Measurements from ENCODE around the gene C9orf152.

Gene C9orf152

GRCh38 chr9:110246214-110246613 is 38.3 kb upstream of the C9orf152 start:
- H3K4me3 ChIP-seq (ENCODE audit: low read length in 2 of 2), result no peak overlapping the region
- H3K23ac ChIP-seq (ENCODE audit: low read depth, low read length, poor library complexity), result no peak overlapping the region
- no peak overlapping the region for H2BK12ac ChIP-seq (ENCODE audit: low read length)
- no peaks in the 10 kb centered on the region for H3K27me3 ChIP-seq (ENCODE audit: control insufficient read depth in 3 of 3, insufficient read depth in 3 of 3, low read depth in 1 of 3, low read length in 3 of 3)
- H3K79me1 ChIP-seq (ENCODE audit: low read depth, low read length), result no peaks in the 10 kb centered on the region
- no peak overlapping the region for H2AK5ac ChIP-seq (ENCODE audit: low read depth, low read length)
- H4K8ac ChIP-seq (ENCODE audit: low read depth, low read length), result no peak overlapping the region
- H3K9ac ChIP-seq (ENCODE audit: low read depth, low read length, poor library complexity), result no peak overlapping the region
- no peak overlapping the region for H3K4ac ChIP-seq (ENCODE audit: low read length)
- no peak overlapping the region for H2AFZ ChIP-seq (ENCODE audit: low read length)
- H4K91ac ChIP-seq (ENCODE audit: low read depth, low read length, poor library complexity), result no peak overlapping the region
- no peak overlapping the region for H2BK5ac ChIP-seq (ENCODE audit: low read length)
- DNase-seq (ENCODE audit: low spot score), result no peak
- H3K4me1 ChIP-seq (ENCODE audit: control insufficient read depth in 2 of 2, insufficient read depth in 1 of 2, low read depth in 1 of 2, low read length in 2 of 2), result peaks cover 0 to 2% of the 10 kb centered on the region in 2 donors
- H3K27ac ChIP-seq (replicated peaks; ENCODE audit: low read length), result peak overlapping the region; percentile 29
- peaks cover 0 to 3% of the 10 kb centered on the region in 2 donors for H3K9me3 ChIP-seq (replicated peaks in 1 of 2; ENCODE audit: control insufficient read depth in 2 of 2, insufficient read depth in 1 of 2, low read depth in 1 of 2, low read length in 2 of 2)
- peaks cover 15 to 81% of the 10 kb centered on the region in 2 donors for H3K36me3 ChIP-seq (replicated peaks in 1 of 2; ENCODE audit: control insufficient read depth in 2 of 2, insufficient read depth in 2 of 2, low read length in 2 of 2)
- no peak overlapping the region for H3K4me2 ChIP-seq (ENCODE audit: insufficient read depth, low read length, poor library complexity, severe bottlenecking)
- no peak overlapping the region for H2BK15ac ChIP-seq (ENCODE audit: low read length)
- no peak overlapping the region for H3K14ac ChIP-seq (ENCODE audit: low read length)
- H3K18ac ChIP-seq (ENCODE audit: low read length), result no peak overlapping the region
- H2BK120ac ChIP-seq (ENCODE audit: low read depth, low read length), result no peak overlapping the region
- no CpG with 5 or more reads among the region's 6 CpGs for WGBS, 2 donors (ENCODE audit: extremely low coverage in 2 of 2, insufficient read length in 2 of 2, insufficient replicate concordance in 1 of 2)

GRCh38 chr9:110244616-110245015 is 36.7 kb upstream of the C9orf152 start:
- H2BK15ac ChIP-seq (ENCODE audit: low read length), result no peak overlapping the region
- no peak overlapping the region for H2BK5ac ChIP-seq (ENCODE audit: low read length)
- no peak overlapping the region for H3K18ac ChIP-seq (ENCODE audit: low read length)
- no peaks in the 10 kb centered on the region for H3K79me1 ChIP-seq (ENCODE audit: low read depth, low read length)
- WGBS, 2 donors (ENCODE audit: extremely low coverage in 2 of 2, insufficient read length in 2 of 2, insufficient replicate concordance in 1 of 2), result no CpG with 5 or more reads among the region's 3 CpGs
- no peak overlapping the region for H3K23ac ChIP-seq (ENCODE audit: low read depth, low read length, poor library complexity)
- H2AK5ac ChIP-seq (ENCODE audit: low read depth, low read length), result no peak overlapping the region
- no peaks in the 10 kb centered on the region for H3K27me3 ChIP-seq (ENCODE audit: control insufficient read depth in 3 of 3, insufficient read depth in 3 of 3, low read depth in 1 of 3, low read length in 3 of 3)
- H3K4me2 ChIP-seq (ENCODE audit: insufficient read depth, low read length, poor library complexity, severe bottlenecking), result no peak overlapping the region
- no peak overlapping the region for H2BK12ac ChIP-seq (ENCODE audit: low read length)
- H2AFZ ChIP-seq (ENCODE audit: low read length), result no peak overlapping the region
- DNase-seq (ENCODE audit: low spot score), result no peak
- H3K9me3 ChIP-seq (replicated peaks in 1 of 2; ENCODE audit: control insufficient read depth in 2 of 2, insufficient read depth in 1 of 2, low read depth in 1 of 2, low read length in 2 of 2), result peaks cover 0 to 3% of the 10 kb centered on the region in 2 donors
- H3K36me3 ChIP-seq (replicated peaks in 1 of 2; ENCODE audit: control insufficient read depth in 2 of 2, insufficient read depth in 2 of 2, low read length in 2 of 2), result peaks cover 11 to 65% of the 10 kb centered on the region in 2 donors
- no peak overlapping the region for H3K4ac ChIP-seq (ENCODE audit: low read length)
- no peak overlapping the region for H3K4me3 ChIP-seq (ENCODE audit: low read length in 2 of 2)
- no peak overlapping the region for H3K14ac ChIP-seq (ENCODE audit: low read length)
- peaks cover 0 to 2% of the 10 kb centered on the region in 2 donors for H3K4me1 ChIP-seq (ENCODE audit: control insufficient read depth in 2 of 2, insufficient read depth in 1 of 2, low read depth in 1 of 2, low read length in 2 of 2)
- H3K9ac ChIP-seq (ENCODE audit: low read depth, low read length, poor library complexity), result no peak overlapping the region
- no peak overlapping the region for H4K91ac ChIP-seq (ENCODE audit: low read depth, low read length, poor library complexity)
- no peak overlapping the region for H4K8ac ChIP-seq (ENCODE audit: low read depth, low read length)
- no peak overlapping the region for H2BK120ac ChIP-seq (ENCODE audit: low read depth, low read length)
- no peak overlapping the region for H3K27ac ChIP-seq (replicated peaks; ENCODE audit: low read length)

- Histone ChIP-seq H3K27me3 (ENCODE audit: control insufficient read depth in 3 of 3, insufficient read depth in 3 of 3, low read depth in 1 of 3, low read length in 3 of 3) (no peaks in the 10 kb centered on the region), H2AFZ (ENCODE audit: low read length) (no peak overlapping the region), H3K14ac (ENCODE audit: low read length) (no peak overlapping the region), H3K4me2 (ENCODE audit: insufficient read depth, low read length, poor library complexity, severe bottlenecking) (no peak overlapping the region), H3K9ac (ENCODE audit: low read depth, low read length, poor library complexity) (no peak overlapping the region), H2BK15ac (ENCODE audit: low read length) (no peak overlapping the region), H2BK5ac (ENCODE audit: low read length) (no peak overlapping the region), H4K8ac (ENCODE audit: low read depth, low read length) (no peak overlapping the region), H3K79me1 (ENCODE audit: low read depth, low read length) (no peaks in the 10 kb centered on the region), H3K4ac (ENCODE audit: low read length) (no peak overlapping the region), H3K23ac (ENCODE audit: low read depth, low read length, poor library complexity) (no peak overlapping the region), H2BK12ac (ENCODE audit: low read length) (no peak overlapping the region), H3K36me3 (replicated peaks in 1 of 2; ENCODE audit: control insufficient read depth in 2 of 2, insufficient read depth in 2 of 2, low read length in 2 of 2) (peaks cover 3 to 41% of the 10 kb centered on the region in 2 donors), H3K18ac (ENCODE audit: low read length) (no peak overlapping the region), H3K27ac (replicated peaks; ENCODE audit: low read length) (no peak overlapping the region), H2AK5ac (ENCODE audit: low read depth, low read length) (no peak overlapping the region), H2BK120ac (ENCODE audit: low read depth, low read length) (no peak overlapping the region), H3K9me3 (replicated peaks in 1 of 2; ENCODE audit: control insufficient read depth in 2 of 2, insufficient read depth in 1 of 2, low read depth in 1 of 2, low read length in 2 of 2) (no peaks in the 10 kb centered on the region), H3K4me3 (ENCODE audit: low read length in 2 of 2) (no peak overlapping the region), H4K91ac (ENCODE audit: low read depth, low read length, poor library complexity) (no peak overlapping the region), H3K4me1 (ENCODE audit: control insufficient read depth in 2 of 2, insufficient read depth in 1 of 2, low read depth in 1 of 2, low read length in 2 of 2) (peaks cover 0 to 2% of the 10 kb centered on the region in 2 donors)
- WGBS, 2 donors (ENCODE audit: extremely low coverage in 2 of 2, insufficient read length in 2 of 2, insufficient replicate concordance in 1 of 2), result no CpG with 5 or more reads among the region's 1 CpG
- DNase-seq (ENCODE audit: low spot score), result no peak
Measured at GRCh38 chr9:110241858-110242321, 33.9 kb upstream of the C9orf152 start.

- Histone ChIP-seq H2AFZ (ENCODE audit: low read length) (no peak overlapping the region), H3K4me1 (ENCODE audit: control insufficient read depth in 2 of 2, insufficient read depth in 1 of 2, low read depth in 1 of 2, low read length in 2 of 2) (peaks cover 0 to under 1% of the 10 kb centered on the region in 2 donors), H2BK120ac (ENCODE audit: low read depth, low read length) (no peak overlapping the region), H3K9ac (ENCODE audit: low read depth, low read length, poor library complexity) (no peak overlapping the region), H2BK12ac (ENCODE audit: low read length) (no peak overlapping the region), H3K9me3 (replicated peaks in 1 of 2; ENCODE audit: control insufficient read depth in 2 of 2, insufficient read depth in 1 of 2, low read depth in 1 of 2, low read length in 2 of 2) (no peaks in the 10 kb centered on the region), H2BK15ac (ENCODE audit: low read length) (no peak overlapping the region), H3K14ac (ENCODE audit: low read length) (no peak overlapping the region), H4K8ac (ENCODE audit: low read depth, low read length) (no peak overlapping the region), H3K4ac (ENCODE audit: low read length) (no peak overlapping the region), H3K27me3 (ENCODE audit: control insufficient read depth in 3 of 3, insufficient read depth in 3 of 3, low read depth in 1 of 3, low read length in 3 of 3) (no peaks in the 10 kb centered on the region), H3K4me3 (ENCODE audit: low read length in 2 of 2) (no peak overlapping the region), H3K18ac (ENCODE audit: low read length) (no peak overlapping the region), H2BK5ac (ENCODE audit: low read length) (no peak overlapping the region), H3K4me2 (ENCODE audit: insufficient read depth, low read length, poor library complexity, severe bottlenecking) (no peak overlapping the region), H3K79me1 (ENCODE audit: low read depth, low read length) (no peaks in the 10 kb centered on the region), H3K36me3 (replicated peaks in 1 of 2; ENCODE audit: control insufficient read depth in 2 of 2, insufficient read depth in 2 of 2, low read length in 2 of 2) (peaks cover 3 to 37% of the 10 kb centered on the region in 2 donors), H4K91ac (ENCODE audit: low read depth, low read length, poor library complexity) (no peak overlapping the region), H3K23ac (ENCODE audit: low read depth, low read length, poor library complexity) (no peak overlapping the region), H2AK5ac (ENCODE audit: low read depth, low read length) (no peak overlapping the region), H3K27ac (replicated peaks; ENCODE audit: low read length) (no peak overlapping the region)
- no CpG with 5 or more reads among the region's 3 CpGs for WGBS, 2 donors (ENCODE audit: extremely low coverage in 2 of 2, insufficient read length in 2 of 2, insufficient replicate concordance in 1 of 2)
- no peak for DNase-seq (ENCODE audit: low spot score)
Measured at GRCh38 chr9:110241260-110241857, 33.4 kb upstream of the C9orf152 start.
